Panc1 (cell line): ENCODE data around the gene GBA2. TPM values are rescaled to one million over a fixed set of nuclear protein-coding genes. Genes with fewer than 3 reads are reported as not detected.
A peak's percentile ranks its signal among the peaks of the same experiment; 100 is the strongest.

Experiments
- ATAC-seq: fragments of 200-7000 bp; cut with Tn5 transposase; 2 replicates; pipeline ENCODE4 v1.9.1; 2020; ENCODE audit warnings: mild to moderate bottlenecking, moderate library complexity
- BruUV-seq: library from RNA; stranded (reverse); fragments of 400-500 nt; replicated peaks from 2 replicates; lab custom pipeline; 2021; lab: Mats Ljungman, UMichigan
- CTCF ChIA-PET: fragments of 300-600 bp; sonication (Branson Sonifier 250); formaldehyde crosslinking; loops from one replicate; lab custom pipeline; 2022; ENCODE audit warnings: antibody characterized with exemption; lab: Charles Lee
- POLR2A ChIA-PET: fragments of 300-600 bp; sonication (Branson Sonifier 250); formaldehyde crosslinking; loops from one replicate; lab custom pipeline; 2022; ENCODE audit warnings: antibody characterized with exemption; lab: Charles Lee
- DNase-seq: peaks from one replicate; pipeline ENCODE4 v3.0.0-alpha.2; 2010; ENCODE audit warnings: low read depth, low spot score
- H3K27ac ChIP-seq: 2 replicates; pipeline ENCODE4 v1.5.1; 2011; ENCODE audit warnings: mild to moderate bottlenecking, low read length, inconsistent platforms
- H3K27me3 ChIP-seq: fragments of 200-500 bp; sonication (Bioruptor generic); 2 replicates; pipeline ENCODE4 v1.6.0; 2014; ENCODE audit warnings: low read length, inconsistent platforms; ENCODE audit not compliant: control insufficient read depth, insufficient read depth
- H3K36me3 ChIP-seq: fragments of 200-500 bp; sonication (Bioruptor generic); 2 replicates; pipeline ENCODE4 v1.5.1; 2014; ENCODE audit warnings: inconsistent platforms, mild to moderate bottlenecking, low read length, moderate library complexity; ENCODE audit not compliant: control insufficient read depth, insufficient read depth
- H3K4me1 ChIP-seq: 2 replicates; pipeline ENCODE4 v1.5.1; 2011; ENCODE audit warnings: inconsistent platforms, mild to moderate bottlenecking, low read length, moderate library complexity; ENCODE audit not compliant: control insufficient read depth, insufficient read depth
- H3K4me3 ChIP-seq, 2 experiments: 2 replicates each; pipeline ENCODE4 v1.5.1; 2011 to 2012; ENCODE audit warnings: low read depth in 2 of 2, low read length in 2 of 2, mild to moderate bottlenecking in 2 of 2, inconsistent platforms in 1 of 2, moderate library complexity in 1 of 2
- H3K9me3 ChIP-seq: fragments of 200-500 bp; sonication (Bioruptor generic); 2 replicates; pipeline ENCODE4 v1.5.1; 2014; ENCODE audit warnings: low read depth, mild to moderate bottlenecking, inconsistent platforms, low read length, moderate library complexity; ENCODE audit not compliant: control insufficient read depth, insufficient read depth
- CTCF ChIP-seq: fragments of 450-650 bp; IDR thresholded peaks from 2 replicates; pipeline ENCODE4 v1.5.1; 2017; ENCODE audit warnings: mild to moderate bottlenecking
- POLR2AphosphoS5 ChIP-seq: IDR thresholded peaks from 2 replicates; pipeline ENCODE4 v1.6.1; 2012; ENCODE audit warnings: mild to moderate bottlenecking, low read depth, low read length, moderate library complexity
- REST ChIP-seq, 2 experiments: IDR thresholded peaks; 2 replicates each; pipeline ENCODE4 v1.6.1; 2011 to 2012; ENCODE audit warnings: low read depth in 2 of 2, control low read depth in 1 of 2, low read length in 1 of 2, mild to moderate bottlenecking in 1 of 2, moderate library complexity in 1 of 2; ENCODE audit not compliant: insufficient read depth in 1 of 2
- SIN3A ChIP-seq: IDR thresholded peaks from 2 replicates; pipeline ENCODE4 v1.6.1; 2012; ENCODE audit warnings: low read depth, mild to moderate bottlenecking, low read length, moderate library complexity, borderline replicate concordance; ENCODE audit not compliant: insufficient read depth
- TCF7L2 ChIP-seq: IDR thresholded peaks from 2 replicates; pipeline ENCODE4 v1.6.1; 2011; ENCODE audit warnings: mild to moderate bottlenecking, low read depth, low read length, inconsistent platforms
- in situ Hi-C: cut with HindIII; loops from 2 replicates; pipeline ENCODE4 v1.10.0; 2016; ENCODE audit warnings: low sequenced_read_pairs, low pct_unique_long_range_greater_than_20kb
- intact Hi-C: fragments of 100-400 bp; cut with micrococcal nuclease; formaldehyde crosslinking; loops from one replicate; pipeline ENCODE4 v1.10.0; 2022; ENCODE audit not compliant: unreplicated experiment
- total RNA-seq: library from RNA; stranded (reverse); gene quantifications from one replicate; pipeline ENCODE4 v1.2.1, GENCODE V29; 2021; ENCODE audit not compliant: unreplicated experiment

The GBA2 gene
- total RNA-seq, 1 experiment from 2014 or later, result 109 TPM

GRCh38 chr9:35759795-35760194 lies 10.8 kb upstream of the GBA2 start:
- no peak overlapping the region for H3K27ac ChIP-seq
- CTCF ChIA-PET, result no interaction called here
- no TSS peak for BruUV-seq
- intact Hi-C loops, result no loop called here
- DNase-seq (no peak), ATAC-seq (no peak)
- in situ Hi-C loops, result no loop called here
- H3K4me1 ChIP-seq, result peaks cover 22% of the 10 kb centered on the region
- H3K4me3 ChIP-seq, result no peak overlapping the region
- H3K27me3 ChIP-seq, result no peaks in the 10 kb centered on the region
- no peaks in the 10 kb centered on the region for H3K9me3 ChIP-seq
- no peaks in the 10 kb centered on the region for H3K36me3 ChIP-seq
- TF ChIP-seq TCF7L2, result 0 out of 2 replicates have a peak, but pooled peaks have one; percentile 17
- no peak for TF ChIP-seq REST (IDR thresholded peaks at IDR 0.05; ENCODE audit: insufficient read depth in 1 of 2, low read depth in 2 of 2, low read length in 1 of 2)
- POLR2A ChIA-PET, result interaction anchor here (0.6 kb wide), 1 partner anchor 105 kb away, joined by 5 read pairs; no protein-coding TSS in a partner anchor

GRCh38 chr9:35758475-35759050 lies 9.5 kb upstream of the GBA2 start:
- ChIA-PET POLR2A (no interaction called here), CTCF (no interaction called here)
- Histone ChIP-seq H3K9me3 (no peaks in the 10 kb centered on the region), H3K4me3 (peak overlapping the region in 1 of 2 experiments; percentile 12; a peak in 1 of 4 replicates), H3K27me3 (no peaks in the 10 kb centered on the region), H3K36me3 (no peaks in the 10 kb centered on the region), H3K4me1 (peaks cover 22% of the 10 kb centered on the region), H3K27ac (peak overlapping the region; percentile 88)
- DNase-seq, result no peak
- no peak for ATAC-seq
- TF ChIP-seq POLR2AphosphoS5 (no peak), SIN3A (no peak), CTCF (no peak), TCF7L2 (no peak), REST (IDR thresholded peaks at IDR 0.05; ENCODE audit: insufficient read depth in 1 of 2, low read depth in 2 of 2, low read length in 1 of 2) (no peak)
- in situ Hi-C loops (no loop called here), intact Hi-C loops (no loop called here)
- TSS peak; percentile 48 for BruUV-seq
